HEK293 (cell line): ENCODE results near the gene IL22RA1.
A peak's percentile ranks its signal among the peaks of the same experiment; 100 is the strongest.

Experiments used
- CTCF ChIA-PET: fragments of 350-600 bp; formaldehyde crosslinking; extraction: SDS; loops from one replicate; lab custom pipeline; 2021; ENCODE audit warnings: antibody characterized with exemption; lab: Yijun Ruan, JAX
- POLR2A ChIA-PET: fragments of 300-600 bp; formaldehyde crosslinking; extraction: SDS; loops from one replicate; lab custom pipeline; 2020; ENCODE audit warnings: antibody characterized with exemption, inconsistent platforms; lab: Yijun Ruan, JAX
- H3K27ac ChIP-seq: fragments of 200-500 bp; sonication (Bioruptor generic); 2 replicates; pipeline ENCODE4 v1.5.1; 2014; ENCODE audit warnings: low read depth, low read length, control low read depth, inconsistent platforms; ENCODE audit errors: extremely low read depth
- H3K36me3 ChIP-seq, 2 experiments: fragments of 200-500 bp in 1 of 2; sonication (Bioruptor generic) in 1 of 2; 1 replicate in 1 of 2; 2 replicates in 1 of 2; pipeline ENCODE4 v1.5.1; 2014 to 2017; ENCODE audit warnings: inconsistent platforms in 2 of 2, low read length in 2 of 2; ENCODE audit not compliant: control insufficient read depth in 2 of 2, insufficient read depth in 1 of 2
- H3K4me1 ChIP-seq: fragments of 200-500 bp; sonication (Bioruptor generic); 2 replicates; pipeline ENCODE4 v1.5.1; 2014; ENCODE audit warnings: mild to moderate bottlenecking, low read length, inconsistent platforms; ENCODE audit not compliant: control insufficient read depth, insufficient read depth
- H3K4me3 ChIP-seq: 2 replicates; pipeline ENCODE4 v1.5.1; 2011; ENCODE audit warnings: low read depth, mild to moderate bottlenecking, control low read depth, low read length, moderate library complexity
- H3K9me3 ChIP-seq: fragments of 200-500 bp; sonication (Bioruptor generic); 2 replicates; pipeline ENCODE4 v1.5.1; 2014; ENCODE audit warnings: low read depth, low read length, inconsistent platforms; ENCODE audit not compliant: control insufficient read depth, insufficient read depth
- ELK4 ChIP-seq: IDR thresholded peaks from 2 replicates; pipeline ENCODE4 v1.6.1; 2011; ENCODE audit warnings: mild to moderate bottlenecking, low read depth, low read length, borderline replicate concordance
- GLIS1 ChIP-seq: fragments of 450-650 bp; formaldehyde crosslinking; IDR thresholded peaks from 2 replicates; pipeline ENCODE4 v1.5.1; 2016; ENCODE audit warnings: missing biosample characterization, missing genetic modification characterization
- IKZF3 ChIP-seq: fragments of 450-650 bp; IDR thresholded peaks from 2 replicates; pipeline ENCODE4 v1.5.0; 2018; ENCODE audit warnings: missing biosample characterization, mild to moderate bottlenecking, missing genetic modification characterization, moderate library complexity
- KLF7 ChIP-seq: fragments of 450-650 bp; formaldehyde crosslinking; IDR thresholded peaks from 2 replicates; pipeline ENCODE4 v1.5.1; 2016; ENCODE audit warnings: missing biosample characterization, missing genetic modification characterization, borderline replicate concordance
- KLF9 ChIP-seq: fragments of 450-650 bp; formaldehyde crosslinking; IDR thresholded peaks from 2 replicates; pipeline ENCODE4 v1.5.1; 2016; ENCODE audit warnings: missing biosample characterization, missing genetic modification characterization, low read depth
- ZBTB10 ChIP-seq: fragments of 450-650 bp; formaldehyde crosslinking; IDR thresholded peaks from 2 replicates; pipeline ENCODE4 v1.5.1; 2016; ENCODE audit warnings: missing biosample characterization, missing genetic modification characterization
- ZNF155 ChIP-seq: fragments of 450-650 bp; formaldehyde crosslinking; IDR thresholded peaks from 2 replicates; pipeline ENCODE4 v1.5.1; 2016; ENCODE audit warnings: missing biosample characterization, missing genetic modification characterization
- ZNF175 ChIP-seq: fragments of 450-650 bp; formaldehyde crosslinking; IDR thresholded peaks from 2 replicates; pipeline ENCODE4 v1.5.1; 2016; ENCODE audit warnings: missing biosample characterization, missing genetic modification characterization
- ZNF24 ChIP-seq: fragments of 450-650 bp; formaldehyde crosslinking; IDR thresholded peaks from 2 replicates; pipeline ENCODE4 v1.5.1; 2016; ENCODE audit warnings: missing biosample characterization, missing genetic modification characterization
- ZNF266 ChIP-seq: fragments of 450-650 bp; formaldehyde crosslinking; IDR thresholded peaks from 2 replicates; pipeline ENCODE4 v1.5.1; 2016; ENCODE audit warnings: missing biosample characterization, missing genetic modification characterization, low read depth
- ZNF302 ChIP-seq: fragments of 450-650 bp; formaldehyde crosslinking; IDR thresholded peaks from 2 replicates; pipeline ENCODE4 v1.5.1; 2016; ENCODE audit warnings: missing biosample characterization, missing genetic modification characterization, low read depth
- ZNF324 ChIP-seq: fragments of 450-650 bp; formaldehyde crosslinking; IDR thresholded peaks from 2 replicates; pipeline ENCODE4 v1.5.1; 2016; ENCODE audit warnings: missing biosample characterization, missing genetic modification characterization
- ZNF335 ChIP-seq: fragments of 450-650 bp; formaldehyde crosslinking; conservative IDR thresholded peaks from 2 replicates; pipeline ENCODE4 v1.5.1; 2016; ENCODE audit warnings: missing biosample characterization, missing genetic modification characterization
- ZNF350 ChIP-seq: fragments of 450-650 bp; formaldehyde crosslinking; IDR thresholded peaks from 2 replicates; pipeline ENCODE4 v1.5.0; 2017; ENCODE audit warnings: missing biosample characterization, mild to moderate bottlenecking, missing genetic modification characterization
- ZNF404 ChIP-seq: fragments of 450-650 bp; formaldehyde crosslinking; IDR thresholded peaks from 2 replicates; pipeline ENCODE4 v1.5.1; 2017; ENCODE audit warnings: missing biosample characterization, missing genetic modification characterization
- ZNF548 ChIP-seq: fragments of 450-650 bp; formaldehyde crosslinking; IDR thresholded peaks from 2 replicates; pipeline ENCODE4 v1.5.1; 2016; ENCODE audit warnings: missing biosample characterization, missing genetic modification characterization
- ZNF621 ChIP-seq: fragments of 450-650 bp; formaldehyde crosslinking; IDR thresholded peaks from 2 replicates; pipeline ENCODE4 v1.5.1; 2017; ENCODE audit warnings: missing biosample characterization, missing genetic modification characterization
- ZNF692 ChIP-seq: fragments of 450-650 bp; formaldehyde crosslinking; IDR thresholded peaks from 2 replicates; pipeline ENCODE4 v1.5.1; 2016; ENCODE audit warnings: missing biosample characterization, missing genetic modification characterization
- ZNF768 ChIP-seq: fragments of 450-650 bp; formaldehyde crosslinking; IDR thresholded peaks from 2 replicates; pipeline ENCODE4 v1.5.1; 2018; ENCODE audit warnings: missing biosample characterization, mild to moderate bottlenecking, missing genetic modification characterization
- ZNF776 ChIP-seq: fragments of 450-650 bp; formaldehyde crosslinking; IDR thresholded peaks from 2 replicates; pipeline ENCODE4 v1.5.0; 2017; ENCODE audit warnings: missing biosample characterization, missing genetic modification characterization, borderline replicate concordance
- ZSCAN4 ChIP-seq: fragments of 450-650 bp; formaldehyde crosslinking; IDR thresholded peaks from 2 replicates; pipeline ENCODE4 v1.5.1; 2017; ENCODE audit warnings: missing biosample characterization, missing genetic modification characterization
- ZXDB ChIP-seq: fragments of 450-650 bp; formaldehyde crosslinking; IDR thresholded peaks from 2 replicates; pipeline ENCODE4 v1.5.1; 2016; ENCODE audit warnings: missing biosample characterization, missing genetic modification characterization

Gene IL22RA1

GRCh38 chr1:24173638-24174575 is 31.0 kb upstream of the IL22RA1 start (continued):
- no peak for TF ChIP-seq ELK4
- TF ChIP-seq ZNF404 (tag by site-specific recombination) = no peak
- no peak for TF ChIP-seq ZNF302 (tag by site-specific recombination)
- TF ChIP-seq ZNF24 (tag by site-specific recombination) = no peak
- TF ChIP-seq ZBTB10 (tag by site-specific recombination) = no peak
- TF ChIP-seq ZNF350 (tag by site-specific recombination) = no peak

- H3K27ac ChIP-seq = no peak overlapping the region
- TF ChIP-seq ZNF266 (tag by site-specific recombination) (no peak), GLIS1 (no peak), ZSCAN4 (no peak), ZXDB (no peak), ZNF768 (tag by site-specific recombination) (no peak), ZNF548 (tag by site-specific recombination) (peak; percentile 92), ZNF155 (tag by site-specific recombination) (no peak)
- no peaks in the 10 kb centered on the region for H3K4me1 ChIP-seq
- POLR2A ChIA-PET = no interaction called here
- no peaks in the 10 kb centered on the region for H3K9me3 ChIP-seq
- CTCF ChIA-PET = interaction anchor here (1.1 to 1.9 kb wide), 2 partner anchors 22 to 30 kb away, joined by 3 to 9 read pairs; no protein-coding TSS in a partner anchor
- H3K4me3 ChIP-seq = no peak overlapping the region
- peaks cover 23 to 46% of the 10 kb centered on the region in 2 experiments for H3K36me3 ChIP-seq
Observed at GRCh38 chr1:24172598-24172997, 29.7 kb upstream of the IL22RA1 start.

GRCh38 chr1:24169286-24169685 is 26.3 kb upstream of the IL22RA1 start:
- CTCF ChIA-PET = interaction anchor here (0.7 kb wide), 1 partner anchor 773 kb away, joined by 4 read pairs; no protein-coding TSS in a partner anchor
- H3K36me3 ChIP-seq = peaks cover 37 to 54% of the 10 kb centered on the region in 2 experiments

More at GRCh38 chr1:24169286-24169685, 26.3 kb upstream of the IL22RA1 start:
- H3K9me3 ChIP-seq = no peaks in the 10 kb centered on the region
- no peaks in the 10 kb centered on the region for H3K4me1 ChIP-seq
- H3K4me3 ChIP-seq = no peak overlapping the region
- no peak overlapping the region for H3K27ac ChIP-seq
- POLR2A ChIA-PET = no interaction called here
- no peak for TF ChIP-seq ZNF768 (tag by site-specific recombination)
- no peak for TF ChIP-seq KLF9 (tag by site-specific recombination)
- TF ChIP-seq ZNF621 (tag by site-specific recombination) = no peak
- no peak for TF ChIP-seq IKZF3 (tag by site-specific recombination)
- no peak for TF ChIP-seq ZNF335
- TF ChIP-seq ZNF175 (tag by site-specific recombination) = no peak
- TF ChIP-seq ZNF692 = no peak
- no peak for TF ChIP-seq ZNF404 (tag by site-specific recombination)
- no peak for TF ChIP-seq KLF7 (tag by site-specific recombination)
- TF ChIP-seq ZNF324 (tag by site-specific recombination) = no peak
- TF ChIP-seq ZNF776 (tag by site-specific recombination) = no peak
